Jurkat, Clone E6-1 (cell line): ENCODE measurements around the gene SEC14L5.

Experiments used
- DNase-seq: peaks from one replicate; pipeline ENCODE4 v3.0.0-alpha.2; 2011; ENCODE audit warnings: low read depth, low spot score
- H3K4me3 ChIP-seq: 2 replicates; pipeline ENCODE4 v1.5.1; 2011; ENCODE audit warnings: mild to moderate bottlenecking, low read length, control low read depth, moderate library complexity

Gene SEC14L5

GRCh38 chr16:5054876-5055865 is 97.0 kb downstream of the SEC14L5 start:
- no peak for DNase-seq
- no peak overlapping the region for H3K4me3 ChIP-seq

GRCh38 chr16:5056352-5056751 is 98.2 kb downstream of the SEC14L5 start:
- peak; percentile 62 for DNase-seq
- H3K4me3 ChIP-seq = no peak overlapping the region

GRCh38 chr16:5058476-5058875 is 100.3 kb downstream of the SEC14L5 start:
- H3K4me3 ChIP-seq = no peak overlapping the region

GRCh38 chr16:5059386-5060072 is 101.4 kb downstream of the SEC14L5 start:
- H3K4me3 ChIP-seq = no peak overlapping the region
- no peak for DNase-seq

More at GRCh38 chr16:5058476-5058875, 100.3 kb downstream of the SEC14L5 start:
- DNase-seq = no peak

GRCh38 chr16:5060073-5060641 is 102.0 kb downstream of the SEC14L5 start:
- no peak overlapping the region for H3K4me3 ChIP-seq
- DNase-seq = no peak

- H3K4me3 ChIP-seq = no peak overlapping the region
- DNase-seq = no peak
Observed at GRCh38 chr16:5062051-5062450, 103.9 kb downstream of the SEC14L5 start.

GRCh38 chr16:5062790-5063765 is 104.9 kb downstream of the SEC14L5 start:
- H3K4me3 ChIP-seq = no peak overlapping the region
- peak; percentile 65 for DNase-seq

GRCh38 chr16:5064915-5065314 is 106.8 kb downstream of the SEC14L5 start:
- DNase-seq = no peak
- no peak overlapping the region for H3K4me3 ChIP-seq

- no peak for DNase-seq
- H3K4me3 ChIP-seq = no peak overlapping the region
Observed at GRCh38 chr16:5065326-5065725, 107.2 kb downstream of the SEC14L5 start.

GRCh38 chr16:5065813-5066212 is 107.7 kb downstream of the SEC14L5 start, which contains the start of gene C16orf89:
Gene C16orf89, minus strand, starts transcription at chr16:5065956. Its CDS starts 48 bp downstream, at chr16:5065908.
- no peak within 1 kb of the TSS; the same call in 1 of the 2 replicates for H3K4me3 ChIP-seq
- no peak for DNase-seq

- DNase-seq = peak; percentile 53
- no peak overlapping the region; the same call in 1 of the 2 replicates for H3K4me3 ChIP-seq
Observed at GRCh38 chr16:5066511-5066910, 108.4 kb downstream of the SEC14L5 start.
